Stimulated activated CD4-positive, alpha-beta T cell treated with anti-CD3 and anti-CD28 coated beads, Interleukin-12 subunit alpha, Interleukin-12 subunit beta, amount 100 ng/mL, for 48 hours (primary cell): ENCODE measurements around the gene CCNH.
A peak's percentile ranks its signal among the peaks of the same experiment; 100 is the strongest.

Experiments used
- DNase-seq, 3 donors: peaks; one replicate each; pipeline ENCODE4 v3.0.0-alpha.2; 2020; ENCODE audit warnings: low read depth in 2 of 3, low spot score in 1 of 3

Gene CCNH

GRCh38 chr5:87412630-87413342 is at the start of gene CCNH:
Gene CCNH, minus strand, starts transcription at chr5:87412930. Its CDS starts 136 bp downstream, at chr5:87412794.
- DNase-seq: peak; percentile 90 to 94 (median 93)

- no peak for DNase-seq
These were observed 45.0 kb upstream of the CCNH start for GRCh38 chr5:87457706-87458105.

GRCh38 chr5:87453801-87454200 is 41.1 kb upstream of the CCNH start:
- DNase-seq: no peak

- no peak for DNase-seq
These were observed 40.1 kb upstream of the CCNH start for GRCh38 chr5:87452837-87453236.

GRCh38 chr5:87442419-87442818 is 29.7 kb upstream of the CCNH start:
- no peak for DNase-seq

- DNase-seq: no peak
These were observed 25.5 kb upstream of the CCNH start for GRCh38 chr5:87438231-87438630.

- no peak for DNase-seq
These were observed 25.0 kb upstream of the CCNH start for GRCh38 chr5:87437724-87438123.

- no peak for DNase-seq
These were observed 22.5 kb upstream of the CCNH start for GRCh38 chr5:87435144-87435694.

- no peak for DNase-seq
These were observed 21.7 kb upstream of the CCNH start for GRCh38 chr5:87434461-87434860.

GRCh38 chr5:87433945-87434344 is 21.2 kb upstream of the CCNH start:
- no peak for DNase-seq

- no peak for DNase-seq
These were observed 19.7 kb upstream of the CCNH start for GRCh38 chr5:87432460-87432859.

GRCh38 chr5:87430863-87431457 is 18.2 kb upstream of the CCNH start:
- DNase-seq: no peak

GRCh38 chr5:87423755-87424154 is 11.0 kb upstream of the CCNH start:
- no peak for DNase-seq

- no peak for DNase-seq
These were observed 8.6 kb upstream of the CCNH start for GRCh38 chr5:87421307-87421706.

- no peak for DNase-seq
These were observed 5.8 kb upstream of the CCNH start for GRCh38 chr5:87418506-87418905.

GRCh38 chr5:87413343-87413645 is 564 bp upstream of the CCNH start:
- no peak for DNase-seq

GRCh38 chr5:87411973-87412629 is 629 bp downstream of the CCNH start:
- peak in 2 of 3 donors; percentile 8 to 20 for DNase-seq

- DNase-seq: no peak
These were observed 1.2 kb downstream of the CCNH start for GRCh38 chr5:87411586-87411972.

GRCh38 chr5:87410931-87411330 is 1.8 kb downstream of the CCNH start:
- no peak for DNase-seq

GRCh38 chr5:87408204-87408603 is 4.5 kb downstream of the CCNH start:
- DNase-seq: no peak

GRCh38 chr5:87405472-87406155 is 7.1 kb downstream of the CCNH start:
- DNase-seq: no peak

- DNase-seq: no peak
These were observed 8.4 kb downstream of the CCNH start for GRCh38 chr5:87404359-87404758.
